ENCODE measurements around the gene MEI1.
"Not testable (repeated sequence)": the region's sequence is repeated elsewhere in the genome, so short reads cannot be mapped to it uniquely, and the experiment has no call there.

MEI1 gene

GRCh38 chr22:41822317-41823057, 123.2 kb downstream of the MEI1 start:
- peak; percentile 58 for DNase-seq

- DNase-seq: no peak
Observed at GRCh38 chr22:41823797-41824196, 124.5 kb downstream of the MEI1 start.

- no peak for DNase-seq
Observed at GRCh38 chr22:41825376-41825775, 126.1 kb downstream of the MEI1 start.

GRCh38 chr22:41826021-41826420, 126.7 kb downstream of the MEI1 start:
- DNase-seq: no peak

GRCh38 chr22:41826430-41827383, 127.4 kb downstream of the MEI1 start:
- DNase-seq: no peak

- no peak for DNase-seq
Observed at GRCh38 chr22:41827671-41828070, 128.4 kb downstream of the MEI1 start.

GRCh38 chr22:41828516-41828915, 129.2 kb downstream of the MEI1 start:
- DNase-seq: peak; percentile 68

- no peak for DNase-seq
Observed at GRCh38 chr22:41830174-41830573, 130.9 kb downstream of the MEI1 start.

- DNase-seq: no peak
Observed at GRCh38 chr22:41831383-41831782, 132.1 kb downstream of the MEI1 start.

GRCh38 chr22:41831828-41832552, 132.7 kb downstream of the MEI1 start:
- DNase-seq: no peak

GRCh38 chr22:41832553-41833368, 133.5 kb downstream of the MEI1 start, which contains the start of gene SREBF2:
Gene SREBF2, plus strand, starts transcription at chr22:41833105. Its CDS starts 166 bp downstream, at chr22:41833271.
- peak; percentile 99 for DNase-seq

GRCh38 chr22:41833369-41834004, 134.2 kb downstream of the MEI1 start:
- peak; percentile 59 for DNase-seq

GRCh38 chr22:41834005-41834944, 135.0 kb downstream of the MEI1 start:
- no peak for DNase-seq

GRCh38 chr22:41835462-41835861, 136.2 kb downstream of the MEI1 start:
- DNase-seq: not testable (repeated sequence)

- DNase-seq: no peak
Observed at GRCh38 chr22:41836551-41836950, 137.2 kb downstream of the MEI1 start.

- no peak for DNase-seq
Observed at GRCh38 chr22:41838842-41839618, 139.7 kb downstream of the MEI1 start.

- no peak for DNase-seq
Observed at GRCh38 chr22:41840216-41840615, 140.9 kb downstream of the MEI1 start.

- no peak for DNase-seq
Observed at GRCh38 chr22:41841085-41841712, 141.9 kb downstream of the MEI1 start.
